Liver (tissue), 3 donors: ENCODE results near the gene CER1.

ENCODE experiments used
- RAD21 ChIP-seq, 2 donors: IDR thresholded peaks; 2 replicates each; pipeline ENCODE4 v1.6.1; 2016; ENCODE audit warnings: antibody characterized with exemption in 2 of 2, mild to moderate bottlenecking in 2 of 2
- SP1 ChIP-seq: IDR thresholded peaks from 2 replicates; pipeline ENCODE4 v1.6.1; 2018; ENCODE audit warnings: antibody characterized with exemption, mild to moderate bottlenecking
- YY1 ChIP-seq: IDR thresholded peaks from 2 replicates; pipeline ENCODE4 v1.6.1; 2016; ENCODE audit warnings: antibody characterized with exemption, mild to moderate bottlenecking
- TF ChIP-seq, protein P1 (sequence below): IDR thresholded peaks from 2 replicates; pipeline ENCODE4 v1.6.1; 2016; ENCODE audit warnings: antibody characterized with exemption
- TF ChIP-seq, protein P2 (sequence below): fragments of 150-350 bp; IDR thresholded peaks from 2 replicates; pipeline ENCODE4 v1.5.1; 2017; ENCODE audit warnings: improper control_type of control experiment, low read depth, low read length; ENCODE audit not compliant: missing input control
- TF ChIP-seq, protein P3 (sequence below): IDR thresholded peaks from 2 replicates; pipeline ENCODE4 v1.6.1; 2016; ENCODE audit warnings: antibody characterized with exemption, mild to moderate bottlenecking
- TF ChIP-seq, protein P4 (sequence below): IDR thresholded peaks from 2 replicates; pipeline ENCODE4 v1.6.1; 2016; ENCODE audit warnings: antibody characterized with exemption
- TF ChIP-seq, protein P5 (sequence below): IDR thresholded peaks from 2 replicates; pipeline ENCODE4 v1.6.1; 2016; ENCODE audit warnings: antibody characterized with exemption
- donor health status: healthy.
- donor health status: healthy.

DNA sequence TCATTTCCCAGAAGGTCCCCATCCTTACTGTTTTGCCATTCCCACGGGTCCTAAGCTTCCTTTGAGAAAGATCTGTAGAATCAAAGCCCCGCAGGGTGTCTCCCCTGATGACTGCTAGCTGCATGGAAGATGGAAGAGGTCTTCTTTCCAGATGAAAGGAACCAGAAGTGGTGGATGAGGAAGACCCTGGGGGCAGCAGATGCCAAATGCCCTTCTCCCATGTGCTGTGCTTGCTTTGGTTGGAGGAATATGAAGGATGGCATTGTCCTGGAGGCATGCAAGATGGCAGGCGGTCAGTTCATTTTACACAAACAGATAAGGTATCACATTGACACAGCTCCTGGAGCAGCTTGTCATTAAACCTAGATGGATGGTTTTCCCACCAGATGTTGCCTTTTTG is 25.8 kb upstream of the CER1 start:
- TF ChIP-seq, protein P1, sequence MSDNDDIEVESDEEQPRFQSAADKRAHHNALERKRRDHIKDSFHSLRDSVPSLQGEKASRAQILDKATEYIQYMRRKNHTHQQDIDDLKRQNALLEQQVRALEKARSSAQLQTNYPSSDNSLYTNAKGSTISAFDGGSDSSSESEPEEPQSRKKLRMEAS, result no peak
- TF ChIP-seq RAD21 (IDR thresholded peaks at IDR 0.05) (no peak), YY1 (no peak), SP1 (no peak)
- TF ChIP-seq, protein P2, sequence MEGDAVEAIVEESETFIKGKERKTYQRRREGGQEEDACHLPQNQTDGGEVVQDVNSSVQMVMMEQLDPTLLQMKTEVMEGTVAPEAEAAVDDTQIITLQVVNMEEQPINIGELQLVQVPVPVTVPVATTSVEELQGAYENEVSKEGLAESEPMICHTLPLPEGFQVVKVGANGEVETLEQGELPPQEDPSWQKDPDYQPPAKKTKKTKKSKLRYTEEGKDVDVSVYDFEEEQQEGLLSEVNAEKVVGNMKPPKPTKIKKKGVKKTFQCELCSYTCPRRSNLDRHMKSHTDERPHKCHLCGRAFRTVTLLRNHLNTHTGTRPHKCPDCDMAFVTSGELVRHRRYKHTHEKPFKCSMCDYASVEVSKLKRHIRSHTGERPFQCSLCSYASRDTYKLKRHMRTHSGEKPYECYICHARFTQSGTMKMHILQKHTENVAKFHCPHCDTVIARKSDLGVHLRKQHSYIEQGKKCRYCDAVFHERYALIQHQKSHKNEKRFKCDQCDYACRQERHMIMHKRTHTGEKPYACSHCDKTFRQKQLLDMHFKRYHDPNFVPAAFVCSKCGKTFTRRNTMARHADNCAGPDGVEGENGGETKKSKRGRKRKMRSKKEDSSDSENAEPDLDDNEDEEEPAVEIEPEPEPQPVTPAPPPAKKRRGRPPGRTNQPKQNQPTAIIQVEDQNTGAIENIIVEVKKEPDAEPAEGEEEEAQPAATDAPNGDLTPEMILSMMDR, result no peak
- TF ChIP-seq, protein P3, sequence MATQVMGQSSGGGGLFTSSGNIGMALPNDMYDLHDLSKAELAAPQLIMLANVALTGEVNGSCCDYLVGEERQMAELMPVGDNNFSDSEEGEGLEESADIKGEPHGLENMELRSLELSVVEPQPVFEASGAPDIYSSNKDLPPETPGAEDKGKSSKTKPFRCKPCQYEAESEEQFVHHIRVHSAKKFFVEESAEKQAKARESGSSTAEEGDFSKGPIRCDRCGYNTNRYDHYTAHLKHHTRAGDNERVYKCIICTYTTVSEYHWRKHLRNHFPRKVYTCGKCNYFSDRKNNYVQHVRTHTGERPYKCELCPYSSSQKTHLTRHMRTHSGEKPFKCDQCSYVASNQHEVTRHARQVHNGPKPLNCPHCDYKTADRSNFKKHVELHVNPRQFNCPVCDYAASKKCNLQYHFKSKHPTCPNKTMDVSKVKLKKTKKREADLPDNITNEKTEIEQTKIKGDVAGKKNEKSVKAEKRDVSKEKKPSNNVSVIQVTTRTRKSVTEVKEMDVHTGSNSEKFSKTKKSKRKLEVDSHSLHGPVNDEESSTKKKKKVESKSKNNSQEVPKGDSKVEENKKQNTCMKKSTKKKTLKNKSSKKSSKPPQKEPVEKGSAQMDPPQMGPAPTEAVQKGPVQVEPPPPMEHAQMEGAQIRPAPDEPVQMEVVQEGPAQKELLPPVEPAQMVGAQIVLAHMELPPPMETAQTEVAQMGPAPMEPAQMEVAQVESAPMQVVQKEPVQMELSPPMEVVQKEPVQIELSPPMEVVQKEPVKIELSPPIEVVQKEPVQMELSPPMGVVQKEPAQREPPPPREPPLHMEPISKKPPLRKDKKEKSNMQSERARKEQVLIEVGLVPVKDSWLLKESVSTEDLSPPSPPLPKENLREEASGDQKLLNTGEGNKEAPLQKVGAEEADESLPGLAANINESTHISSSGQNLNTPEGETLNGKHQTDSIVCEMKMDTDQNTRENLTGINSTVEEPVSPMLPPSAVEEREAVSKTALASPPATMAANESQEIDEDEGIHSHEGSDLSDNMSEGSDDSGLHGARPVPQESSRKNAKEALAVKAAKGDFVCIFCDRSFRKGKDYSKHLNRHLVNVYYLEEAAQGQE, result no peak
- TF ChIP-seq, protein P4, sequence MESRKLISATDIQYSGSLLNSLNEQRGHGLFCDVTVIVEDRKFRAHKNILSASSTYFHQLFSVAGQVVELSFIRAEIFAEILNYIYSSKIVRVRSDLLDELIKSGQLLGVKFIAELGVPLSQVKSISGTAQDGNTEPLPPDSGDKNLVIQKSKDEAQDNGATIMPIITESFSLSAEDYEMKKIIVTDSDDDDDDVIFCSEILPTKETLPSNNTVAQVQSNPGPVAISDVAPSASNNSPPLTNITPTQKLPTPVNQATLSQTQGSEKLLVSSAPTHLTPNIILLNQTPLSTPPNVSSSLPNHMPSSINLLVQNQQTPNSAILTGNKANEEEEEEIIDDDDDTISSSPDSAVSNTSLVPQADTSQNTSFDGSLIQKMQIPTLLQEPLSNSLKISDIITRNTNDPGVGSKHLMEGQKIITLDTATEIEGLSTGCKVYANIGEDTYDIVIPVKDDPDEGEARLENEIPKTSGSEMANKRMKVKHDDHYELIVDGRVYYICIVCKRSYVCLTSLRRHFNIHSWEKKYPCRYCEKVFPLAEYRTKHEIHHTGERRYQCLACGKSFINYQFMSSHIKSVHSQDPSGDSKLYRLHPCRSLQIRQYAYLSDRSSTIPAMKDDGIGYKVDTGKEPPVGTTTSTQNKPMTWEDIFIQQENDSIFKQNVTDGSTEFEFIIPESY, result no peak
- TF ChIP-seq, protein P5, sequence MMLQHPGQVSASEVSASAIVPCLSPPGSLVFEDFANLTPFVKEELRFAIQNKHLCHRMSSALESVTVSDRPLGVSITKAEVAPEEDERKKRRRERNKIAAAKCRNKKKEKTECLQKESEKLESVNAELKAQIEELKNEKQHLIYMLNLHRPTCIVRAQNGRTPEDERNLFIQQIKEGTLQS, result no peak
